ENCODE data around the gene SLC48A1. TPM values are rescaled to one million over a fixed set of nuclear protein-coding genes. Genes with fewer than 3 reads are reported as not detected.

The SLC48A1 gene
- total RNA-seq, 1 experiment from 2014 or later = 151 TPM

GRCh38 chr12:47742253-47742825 is 30.7 kb upstream of the SLC48A1 start:
- DNase-seq (ENCODE audit: low read depth) = no peak
- in situ Hi-C loops (cut with HindIII; ENCODE audit: low pct_unique_long_range_greater_than_20kb, low sequenced_read_pairs) = no loop called here

- DNase-seq (ENCODE audit: low read depth) = no peak
- in situ Hi-C loops (cut with HindIII; ENCODE audit: low pct_unique_long_range_greater_than_20kb, low sequenced_read_pairs) = no loop called here
Observed at GRCh38 chr12:47743311-47743860, 29.7 kb upstream of the SLC48A1 start.

- no peak for DNase-seq (ENCODE audit: low read depth)
- in situ Hi-C loops (cut with HindIII; ENCODE audit: low pct_unique_long_range_greater_than_20kb, low sequenced_read_pairs) = no loop called here
Observed at GRCh38 chr12:47744005-47744651, 28.9 kb upstream of the SLC48A1 start.

- in situ Hi-C loops (cut with HindIII; ENCODE audit: low pct_unique_long_range_greater_than_20kb, low sequenced_read_pairs) = no loop called here
Observed at GRCh38 chr12:47744778-47745436, 28.1 kb upstream of the SLC48A1 start.

GRCh38 chr12:47745485-47746041 is 27.5 kb upstream of the SLC48A1 start:
- in situ Hi-C loops (cut with HindIII; ENCODE audit: low pct_unique_long_range_greater_than_20kb, low sequenced_read_pairs) = no loop called here
- DNase-seq (ENCODE audit: low read depth) = no peak

More at GRCh38 chr12:47744778-47745436, 28.1 kb upstream of the SLC48A1 start:
- DNase-seq (ENCODE audit: low read depth) = no peak

- no peak for DNase-seq (ENCODE audit: low read depth)
- in situ Hi-C loops (cut with HindIII; ENCODE audit: low pct_unique_long_range_greater_than_20kb, low sequenced_read_pairs) = no loop called here
Observed at GRCh38 chr12:47746073-47746472, 27.0 kb upstream of the SLC48A1 start.

GRCh38 chr12:47746523-47746922 is 26.5 kb upstream of the SLC48A1 start:
- no peak for DNase-seq (ENCODE audit: low read depth)
- in situ Hi-C loops (cut with HindIII; ENCODE audit: low pct_unique_long_range_greater_than_20kb, low sequenced_read_pairs) = no loop called here

- in situ Hi-C loops (cut with HindIII; ENCODE audit: low pct_unique_long_range_greater_than_20kb, low sequenced_read_pairs) = no loop called here
- DNase-seq (ENCODE audit: low read depth) = no peak
Observed at GRCh38 chr12:47747126-47747525, 25.9 kb upstream of the SLC48A1 start.

- in situ Hi-C loops (cut with HindIII; ENCODE audit: low pct_unique_long_range_greater_than_20kb, low sequenced_read_pairs) = no loop called here
- DNase-seq (ENCODE audit: low read depth) = no peak
Observed at GRCh38 chr12:47747596-47748506, 25.2 kb upstream of the SLC48A1 start.

- in situ Hi-C loops (cut with HindIII; ENCODE audit: low pct_unique_long_range_greater_than_20kb, low sequenced_read_pairs) = no loop called here
- DNase-seq (ENCODE audit: low read depth) = no peak
Observed at GRCh38 chr12:47748507-47748828, 24.6 kb upstream of the SLC48A1 start.

- in situ Hi-C loops (cut with HindIII; ENCODE audit: low pct_unique_long_range_greater_than_20kb, low sequenced_read_pairs) = no loop called here
Observed at GRCh38 chr12:47748899-47749298, 24.1 kb upstream of the SLC48A1 start.

GRCh38 chr12:47750229-47750798 is 22.7 kb upstream of the SLC48A1 start:
- DNase-seq (ENCODE audit: low read depth) = no peak
- in situ Hi-C loops (cut with HindIII; ENCODE audit: low pct_unique_long_range_greater_than_20kb, low sequenced_read_pairs) = no loop called here

More at GRCh38 chr12:47748899-47749298, 24.1 kb upstream of the SLC48A1 start:
- DNase-seq (ENCODE audit: low read depth) = no peak

- in situ Hi-C loops (cut with HindIII; ENCODE audit: low pct_unique_long_range_greater_than_20kb, low sequenced_read_pairs) = no loop called here
Observed at GRCh38 chr12:47750916-47751470, 22.0 kb upstream of the SLC48A1 start.

GRCh38 chr12:47751561-47751960 is 21.5 kb upstream of the SLC48A1 start:
- in situ Hi-C loops (cut with HindIII; ENCODE audit: low pct_unique_long_range_greater_than_20kb, low sequenced_read_pairs) = no loop called here
- no peak for DNase-seq (ENCODE audit: low read depth)

More at GRCh38 chr12:47750916-47751470, 22.0 kb upstream of the SLC48A1 start:
- DNase-seq (ENCODE audit: low read depth) = no peak

GRCh38 chr12:47752121-47752520 is 20.9 kb upstream of the SLC48A1 start:
- DNase-seq (ENCODE audit: low read depth) = no peak
- in situ Hi-C loops (cut with HindIII; ENCODE audit: low pct_unique_long_range_greater_than_20kb, low sequenced_read_pairs) = no loop called here

GRCh38 chr12:47752552-47752951 is 20.5 kb upstream of the SLC48A1 start:
- DNase-seq (ENCODE audit: low read depth) = no peak
- in situ Hi-C loops (cut with HindIII; ENCODE audit: low pct_unique_long_range_greater_than_20kb, low sequenced_read_pairs) = no loop called here

All from Caki2 (cell line).